ENCODE measurements around the gene C18orf32. TPM values are rescaled to one million over a fixed set of nuclear protein-coding genes. Genes with fewer than 3 reads are reported as not detected.
"Not testable (repeated sequence)": the region's sequence is repeated elsewhere in the genome, so short reads cannot be mapped to it uniquely, and the experiment has no call there.

The C18orf32 gene
- total RNA-seq, 2 donors from 2014 or later, result 43.0 to 63.6 TPM

DNA sequence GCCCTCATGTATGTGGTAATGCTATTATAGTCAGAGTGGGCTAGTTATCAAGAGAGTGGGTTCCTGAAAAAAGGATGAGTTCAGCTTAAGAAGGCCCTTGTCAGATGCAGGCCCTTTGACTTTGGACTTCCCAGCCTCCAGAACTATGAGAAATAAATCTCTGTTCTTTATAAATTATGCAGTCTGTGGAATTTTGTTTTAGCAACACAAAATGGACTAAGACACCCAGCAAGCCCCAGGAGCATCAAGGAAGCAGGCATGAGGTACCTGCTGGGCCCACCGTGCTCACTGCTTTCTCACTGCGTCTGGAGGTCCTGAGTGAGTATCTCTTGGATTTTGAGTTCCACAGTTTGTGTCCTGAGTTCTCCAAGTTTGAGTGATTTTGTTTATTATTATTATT lies 38.9 kb upstream of the C18orf32 start:
- H3K27me3 ChIP-seq, result no peaks in the 10 kb centered on the region
- intact Hi-C loops (cut with DNase I), result no loop called here
- no peak overlapping the region for H3K4me3 ChIP-seq

DNA sequence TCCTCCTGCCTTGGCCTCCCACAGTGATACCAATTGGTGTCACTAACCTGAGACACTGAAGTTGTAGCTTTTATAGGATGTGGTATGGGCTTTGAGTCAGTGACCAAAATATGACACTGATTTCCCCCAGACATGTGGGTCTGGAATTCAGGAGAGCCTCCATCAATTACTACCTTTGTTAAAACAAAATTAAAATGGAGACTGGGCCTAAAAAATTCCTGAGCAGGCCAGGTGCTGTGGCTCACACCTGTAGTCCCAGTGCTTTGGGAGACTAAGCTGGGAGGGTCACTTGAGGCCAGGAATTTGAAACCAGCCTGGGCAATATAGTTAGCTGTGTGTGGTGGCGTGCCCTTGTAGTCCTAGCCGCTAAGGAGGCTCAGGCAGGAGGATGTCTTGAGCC lies 37.9 kb upstream of the C18orf32 start:
- TF ChIP-seq, protein P1, sequence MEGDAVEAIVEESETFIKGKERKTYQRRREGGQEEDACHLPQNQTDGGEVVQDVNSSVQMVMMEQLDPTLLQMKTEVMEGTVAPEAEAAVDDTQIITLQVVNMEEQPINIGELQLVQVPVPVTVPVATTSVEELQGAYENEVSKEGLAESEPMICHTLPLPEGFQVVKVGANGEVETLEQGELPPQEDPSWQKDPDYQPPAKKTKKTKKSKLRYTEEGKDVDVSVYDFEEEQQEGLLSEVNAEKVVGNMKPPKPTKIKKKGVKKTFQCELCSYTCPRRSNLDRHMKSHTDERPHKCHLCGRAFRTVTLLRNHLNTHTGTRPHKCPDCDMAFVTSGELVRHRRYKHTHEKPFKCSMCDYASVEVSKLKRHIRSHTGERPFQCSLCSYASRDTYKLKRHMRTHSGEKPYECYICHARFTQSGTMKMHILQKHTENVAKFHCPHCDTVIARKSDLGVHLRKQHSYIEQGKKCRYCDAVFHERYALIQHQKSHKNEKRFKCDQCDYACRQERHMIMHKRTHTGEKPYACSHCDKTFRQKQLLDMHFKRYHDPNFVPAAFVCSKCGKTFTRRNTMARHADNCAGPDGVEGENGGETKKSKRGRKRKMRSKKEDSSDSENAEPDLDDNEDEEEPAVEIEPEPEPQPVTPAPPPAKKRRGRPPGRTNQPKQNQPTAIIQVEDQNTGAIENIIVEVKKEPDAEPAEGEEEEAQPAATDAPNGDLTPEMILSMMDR (IDR thresholded peaks at IDR 0.05), result no peak
- intact Hi-C loops (cut with DNase I), result no loop called here

More for the DNA sequence above, 38.9 kb upstream of the C18orf32 start:
- Histone ChIP-seq H3K36me3 (no peaks in the 10 kb centered on the region), H3K4me1 (no peaks in the 10 kb centered on the region), H3K9me3 (no peaks in the 10 kb centered on the region), H3K27ac (no peak overlapping the region), H3K9ac (ENCODE audit: low read depth in 2 of 2, low read length in 2 of 2) (no peak overlapping the region)
- DNase-seq, result no peak
- TF ChIP-seq, protein P1 (IDR thresholded peaks at IDR 0.05), result no peak

DNA sequence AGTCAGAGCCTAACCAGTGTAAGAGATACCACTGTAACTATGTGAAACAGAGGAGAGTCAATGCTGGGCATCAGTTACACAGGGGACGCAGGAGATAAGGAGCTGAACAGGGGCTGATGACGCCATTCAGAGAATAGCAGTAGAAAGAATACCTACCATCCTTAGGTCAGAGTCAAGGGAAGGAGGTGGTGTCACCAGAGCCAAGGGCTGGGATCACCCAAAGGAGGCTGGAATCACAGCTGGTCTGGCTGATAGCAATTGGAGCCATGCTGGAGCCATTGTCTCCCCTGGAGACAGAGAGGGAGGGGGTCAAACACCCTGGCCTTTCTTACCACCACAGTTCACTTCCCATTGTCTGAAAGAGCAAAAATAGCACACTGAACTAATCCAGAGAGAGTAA lies 37.3 kb upstream of the C18orf32 start:
- Histone ChIP-seq H3K27ac (no peak overlapping the region), H3K4me3 (no peak overlapping the region), H3K36me3 (no peaks in the 10 kb centered on the region), H3K9me3 (no peaks in the 10 kb centered on the region), H3K9ac (ENCODE audit: low read depth in 2 of 2, low read length in 2 of 2) (no peak overlapping the region), H3K4me1 (no peaks in the 10 kb centered on the region), H3K27me3 (no peaks in the 10 kb centered on the region)
- no peak for DNase-seq
- TF ChIP-seq, protein P1 (IDR thresholded peaks at IDR 0.05), result no peak
- intact Hi-C loops (cut with DNase I), result no loop called here

More for the DNA sequence above, 37.9 kb upstream of the C18orf32 start:
- Histone ChIP-seq H3K9me3 (no peaks in the 10 kb centered on the region), H3K36me3 (no peaks in the 10 kb centered on the region), H3K9ac (ENCODE audit: low read depth in 2 of 2, low read length in 2 of 2) (no peak overlapping the region), H3K27ac (no peak overlapping the region), H3K4me1 (no peaks in the 10 kb centered on the region), H3K27me3 (no peaks in the 10 kb centered on the region), H3K4me3 (no peak overlapping the region)
- no peak for DNase-seq

DNA sequence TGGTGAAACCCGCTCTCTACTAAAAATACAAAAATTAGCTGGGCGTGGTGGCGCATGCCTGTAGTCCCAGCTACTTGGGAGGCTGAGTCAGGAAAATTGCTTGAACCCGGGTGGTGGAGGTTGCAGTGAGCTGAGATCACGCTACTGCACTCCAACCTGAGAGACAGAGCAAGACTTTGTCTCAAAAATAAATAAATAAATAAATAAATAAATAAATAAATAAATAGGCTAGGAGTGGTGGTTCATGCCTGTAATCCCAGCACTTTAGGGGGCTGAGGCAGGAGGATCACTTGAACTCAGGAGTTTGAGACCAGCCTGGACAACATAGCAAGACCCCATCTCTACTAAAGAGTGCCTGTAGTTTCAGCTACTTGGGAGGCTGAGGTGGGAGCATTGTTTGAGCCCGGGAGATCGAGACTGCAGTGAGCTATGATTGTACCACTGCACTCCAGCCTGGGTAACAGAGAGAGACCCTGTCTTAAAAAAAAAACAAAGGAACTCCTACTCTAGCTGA lies 36.6 kb upstream of the C18orf32 start:
- H3K9ac ChIP-seq (ENCODE audit: low read depth in 2 of 2, low read length in 2 of 2); DNase-seq; H3K9me3 ChIP-seq; H3K4me3 ChIP-seq; H3K36me3 ChIP-seq; H3K27ac ChIP-seq; H3K27me3 ChIP-seq; intact Hi-C loops (cut with DNase I); H3K4me1 ChIP-seq: not testable (repeated sequence)

DNA sequence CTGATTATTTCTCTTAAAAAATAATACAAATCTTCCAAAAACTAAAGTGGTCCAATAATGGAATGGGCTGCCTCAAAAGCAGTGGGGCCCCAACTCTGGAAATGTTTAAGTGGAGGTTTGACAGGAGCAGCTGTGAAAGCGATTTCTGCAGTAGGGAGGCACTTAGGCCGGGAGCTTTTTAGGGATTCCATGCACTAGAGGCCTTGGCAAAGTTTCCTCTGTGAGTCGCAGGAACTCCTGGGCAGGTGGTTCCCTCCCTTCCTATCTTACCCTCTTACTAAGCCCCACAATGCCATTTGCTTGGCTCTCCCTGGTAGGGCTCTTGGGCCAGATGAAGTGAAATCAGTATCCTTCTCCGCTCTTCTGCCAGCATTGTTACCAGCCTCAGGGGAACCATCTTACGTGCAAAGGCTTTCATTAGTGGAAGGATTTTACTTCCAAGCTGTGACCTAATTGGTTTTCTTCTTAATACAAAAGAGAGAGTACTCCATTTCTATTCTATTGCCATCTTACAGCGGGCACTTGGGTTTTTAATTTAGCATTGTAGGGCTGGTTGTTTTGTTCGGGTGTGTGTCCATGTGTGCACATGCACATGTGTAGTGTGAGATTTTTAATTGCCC lies 34.3 kb upstream of the C18orf32 start:
- Histone ChIP-seq H3K27ac (no peak overlapping the region), H3K9ac (ENCODE audit: low read depth in 2 of 2, low read length in 2 of 2) (no peak overlapping the region)
- TF ChIP-seq, protein P1 (IDR thresholded peaks at IDR 0.05), result no peak

DNA sequence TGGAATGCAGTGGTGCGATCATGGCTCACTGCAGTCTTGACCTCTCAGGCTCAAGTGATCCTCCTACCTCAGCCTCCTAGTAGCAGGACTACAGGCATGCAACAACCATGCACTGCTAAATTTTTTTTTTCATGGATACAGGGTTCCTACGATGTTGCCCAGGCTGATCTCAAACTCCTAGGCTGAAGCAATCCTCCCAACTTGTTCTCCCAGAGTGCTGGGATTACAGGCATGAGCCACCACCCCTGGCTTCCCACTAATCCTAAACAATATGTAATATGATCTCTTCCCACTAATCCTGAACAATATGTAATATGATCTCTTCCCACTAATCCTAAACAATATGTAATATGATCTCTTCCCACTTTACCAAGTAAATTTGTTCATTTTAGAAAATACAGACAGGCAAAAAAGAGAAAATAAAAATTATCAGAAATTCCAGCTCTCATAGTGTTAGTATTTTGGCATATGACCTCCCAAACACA lies 33.7 kb upstream of the C18orf32 start:
- no peak for DNase-seq
- H3K9ac ChIP-seq (ENCODE audit: low read depth in 2 of 2, low read length in 2 of 2), result no peak overlapping the region
- H3K4me3 ChIP-seq, result no peak overlapping the region
- H3K36me3 ChIP-seq, result no peaks in the 10 kb centered on the region
- intact Hi-C loops (cut with DNase I), result no loop called here
- no peak overlapping the region for H3K27ac ChIP-seq
- TF ChIP-seq, protein P1 (IDR thresholded peaks at IDR 0.05), result no peak
- H3K27me3 ChIP-seq, result no peaks in the 10 kb centered on the region
- no peaks in the 10 kb centered on the region for H3K9me3 ChIP-seq
- no peaks in the 10 kb centered on the region for H3K4me1 ChIP-seq

More for the DNA sequence above, 34.3 kb upstream of the C18orf32 start:
- no peaks in the 10 kb centered on the region for H3K4me1 ChIP-seq
- intact Hi-C loops (cut with DNase I), result no loop called here
- no peaks in the 10 kb centered on the region for H3K36me3 ChIP-seq
- no peaks in the 10 kb centered on the region for H3K9me3 ChIP-seq
- no peak for DNase-seq
- H3K27me3 ChIP-seq, result no peaks in the 10 kb centered on the region
- no peak overlapping the region for H3K4me3 ChIP-seq

All from colonic mucosa (tissue), 4 donors.